ENCODE measurements around the gene EDC3. TPM values are rescaled to one million over a fixed set of nuclear protein-coding genes. Genes with fewer than 3 reads are reported as not detected.

EDC3 gene
- total and polyA plus RNA-seq, 9 donors = 11.0 to 32.5 (median 27.1) TPM

DNA sequence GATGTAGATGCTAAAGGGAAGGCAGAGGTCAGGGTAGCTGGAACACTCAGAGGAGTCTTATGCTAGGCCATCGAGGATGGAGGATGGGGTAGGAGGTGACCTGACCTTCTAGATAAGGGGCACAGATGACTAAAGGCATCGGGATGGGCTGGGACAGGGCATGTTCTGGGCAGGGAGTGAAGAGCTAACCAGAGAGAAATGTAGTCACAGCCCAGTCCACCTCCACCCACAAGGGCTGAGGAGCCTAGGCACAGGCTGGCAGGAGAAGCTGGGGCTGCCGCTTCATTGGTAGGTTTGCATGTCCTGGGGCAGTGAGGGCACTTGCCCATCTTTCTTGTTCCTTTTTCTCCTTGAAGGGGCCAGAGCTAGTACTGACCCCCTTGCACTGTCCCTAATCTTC, 67.6 kb downstream of the EDC3 start:
- no peaks in the 10 kb centered on the region for H3K9me3 ChIP-seq (replicated peaks; ENCODE audit: control insufficient read depth, low read depth, low read length)
- no peaks in the 10 kb centered on the region for H3K4me1 ChIP-seq (ENCODE audit: control insufficient read depth, insufficient read depth, low read length)
- 90% methylated on average over 2 of the region's 3 CpGs for WGBS (ENCODE audit: insufficient coverage)
- H3K27ac ChIP-seq (ENCODE audit: low read length) = no peak overlapping the region
- peaks cover 97% of the 10 kb centered on the region for H3K36me3 ChIP-seq (ENCODE audit: control insufficient read depth, insufficient read depth, low read length)
- H3K27me3 ChIP-seq (ENCODE audit: control insufficient read depth, insufficient read depth, low read length) = no peaks in the 10 kb centered on the region
- no peak for DNase-seq
- no peak overlapping the region for H3K4me3 ChIP-seq (ENCODE audit: low read length)

DNA sequence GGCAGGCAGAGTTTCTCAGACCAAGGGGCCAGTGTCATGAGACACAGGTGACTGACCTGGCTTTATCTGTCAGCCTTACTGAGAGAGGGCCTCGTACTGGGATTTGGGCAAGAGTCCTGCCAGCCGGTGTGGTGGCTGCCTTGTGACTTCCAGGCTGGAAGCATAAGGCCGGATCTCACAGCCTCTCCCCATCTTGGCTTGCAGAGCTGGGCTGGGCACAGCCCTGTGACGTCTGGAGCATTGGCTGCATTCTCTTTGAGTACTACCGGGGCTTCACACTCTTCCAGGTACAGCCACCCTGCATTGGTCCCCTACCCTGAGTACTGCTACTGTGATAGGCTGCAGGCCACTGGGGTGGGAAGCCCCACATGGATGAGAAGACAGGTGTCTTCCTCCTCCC, 68.1 kb downstream of the EDC3 start:
- DNase-seq = no peak
- 84% methylated on average over 5 of the region's 5 CpGs for WGBS (ENCODE audit: insufficient coverage)
- Histone ChIP-seq H3K36me3 (ENCODE audit: control insufficient read depth, insufficient read depth, low read length) (peaks cover 97% of the 10 kb centered on the region), H3K4me1 (ENCODE audit: control insufficient read depth, insufficient read depth, low read length) (no peaks in the 10 kb centered on the region), H3K9me3 (replicated peaks; ENCODE audit: control insufficient read depth, low read depth, low read length) (no peaks in the 10 kb centered on the region), H3K4me3 (ENCODE audit: low read length) (no peak overlapping the region), H3K27me3 (ENCODE audit: control insufficient read depth, insufficient read depth, low read length) (no peaks in the 10 kb centered on the region), H3K27ac (ENCODE audit: low read length) (no peak overlapping the region)

DNA sequence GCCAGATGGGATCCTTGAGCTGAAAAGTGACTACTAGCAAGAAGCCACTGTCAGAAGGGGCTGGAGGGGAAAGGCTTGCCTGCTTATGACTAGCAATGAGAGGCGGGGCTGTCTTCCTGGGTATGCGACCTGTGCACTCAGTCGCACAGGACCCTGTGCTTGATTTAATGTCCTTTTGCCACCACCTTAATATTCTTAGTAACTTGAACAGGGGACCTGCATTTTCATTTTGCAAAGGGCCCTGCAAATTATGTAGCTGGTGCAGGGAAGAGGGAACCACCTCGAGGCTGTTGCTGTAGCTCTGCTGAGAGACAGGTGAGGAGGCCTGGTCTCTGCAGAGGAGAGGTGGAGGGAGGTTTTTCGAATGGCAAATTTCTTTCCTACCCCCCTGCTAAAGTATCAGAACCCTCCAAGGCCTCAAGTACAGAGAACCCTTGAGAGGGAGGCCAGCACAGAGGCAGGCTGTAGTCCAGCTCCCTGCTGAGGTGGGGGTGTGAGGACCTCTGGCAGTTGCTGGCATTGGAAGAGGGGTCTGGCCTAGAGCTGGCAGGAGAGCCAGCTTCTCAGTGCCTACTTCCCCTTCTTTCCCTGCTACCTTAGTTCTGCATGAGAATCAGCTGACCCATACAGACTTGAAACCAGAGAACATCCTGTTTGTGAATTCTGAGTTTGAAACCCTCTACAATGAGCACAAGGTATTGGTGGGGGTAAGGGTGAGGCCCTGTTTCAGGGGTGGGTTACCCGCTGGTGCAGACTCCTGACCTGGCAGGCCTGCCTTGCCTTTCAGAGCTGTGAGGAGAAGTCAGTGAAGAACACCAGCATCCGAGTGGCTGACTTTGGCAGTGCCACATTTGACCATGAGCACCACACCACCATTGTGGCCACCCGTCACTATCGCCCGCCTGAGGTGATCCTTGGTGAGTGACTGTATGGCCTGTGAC, 68.8 kb downstream of the EDC3 start:
- no CpG with 5 or more reads among the region's 10 CpGs for WGBS (ENCODE audit: insufficient coverage)
- peaks cover 97% of the 10 kb centered on the region for H3K36me3 ChIP-seq (ENCODE audit: control insufficient read depth, insufficient read depth, low read length)
- no peaks in the 10 kb centered on the region for H3K4me1 ChIP-seq (ENCODE audit: control insufficient read depth, insufficient read depth, low read length)
- H3K27ac ChIP-seq (ENCODE audit: low read length) = no peak overlapping the region
- no peaks in the 10 kb centered on the region for H3K9me3 ChIP-seq (replicated peaks; ENCODE audit: control insufficient read depth, low read depth, low read length)
- H3K27me3 ChIP-seq (ENCODE audit: control insufficient read depth, insufficient read depth, low read length) = no peaks in the 10 kb centered on the region
- no peak for DNase-seq
- no peak overlapping the region for H3K4me3 ChIP-seq (ENCODE audit: low read length)

- Histone ChIP-seq H3K27ac (ENCODE audit: low read length) (no peak overlapping the region), H3K4me1 (ENCODE audit: control insufficient read depth, insufficient read depth, low read length) (no peaks in the 10 kb centered on the region), H3K36me3 (ENCODE audit: control insufficient read depth, insufficient read depth, low read length) (peaks cover 99% of the 10 kb centered on the region), H3K9me3 (replicated peaks; ENCODE audit: control insufficient read depth, low read depth, low read length) (no peaks in the 10 kb centered on the region), H3K4me3 (ENCODE audit: low read length) (no peak overlapping the region), H3K27me3 (ENCODE audit: control insufficient read depth, insufficient read depth, low read length) (no peaks in the 10 kb centered on the region)
- WGBS (ENCODE audit: insufficient coverage) = 89% methylated on average over 5 of the region's 7 CpGs
- DNase-seq = no peak
These were observed 69.5 kb downstream of the EDC3 start for GRCh38 chr15:74626336-74626735.

GRCh38 chr15:74625693-74626092, 70.1 kb downstream of the EDC3 start:
- WGBS (ENCODE audit: insufficient coverage) = 58% methylated on average over 2 of the region's 6 CpGs
- peaks cover 99% of the 10 kb centered on the region for H3K36me3 ChIP-seq (ENCODE audit: control insufficient read depth, insufficient read depth, low read length)
- H3K9me3 ChIP-seq (replicated peaks; ENCODE audit: control insufficient read depth, low read depth, low read length) = no peaks in the 10 kb centered on the region
- no peaks in the 10 kb centered on the region for H3K4me1 ChIP-seq (ENCODE audit: control insufficient read depth, insufficient read depth, low read length)
- H3K27ac ChIP-seq (ENCODE audit: low read length) = no peak overlapping the region
- H3K4me3 ChIP-seq (ENCODE audit: low read length) = no peak overlapping the region
- H3K27me3 ChIP-seq (ENCODE audit: control insufficient read depth, insufficient read depth, low read length) = no peaks in the 10 kb centered on the region
- no peak for DNase-seq

- no peak for DNase-seq
- H3K4me3 ChIP-seq (ENCODE audit: low read length) = no peak overlapping the region
- 82% methylated on average over 3 of the region's 7 CpGs for WGBS (ENCODE audit: insufficient coverage)
- H3K4me1 ChIP-seq (ENCODE audit: control insufficient read depth, insufficient read depth, low read length) = no peaks in the 10 kb centered on the region
- H3K27ac ChIP-seq (ENCODE audit: low read length) = no peak overlapping the region
- no peaks in the 10 kb centered on the region for H3K27me3 ChIP-seq (ENCODE audit: control insufficient read depth, insufficient read depth, low read length)
- H3K36me3 ChIP-seq (ENCODE audit: control insufficient read depth, insufficient read depth, low read length) = peaks cover 100% of the 10 kb centered on the region
- no peaks in the 10 kb centered on the region for H3K9me3 ChIP-seq (replicated peaks; ENCODE audit: control insufficient read depth, low read depth, low read length)
These were observed 71.7 kb downstream of the EDC3 start for GRCh38 chr15:74624020-74624602.

DNA sequence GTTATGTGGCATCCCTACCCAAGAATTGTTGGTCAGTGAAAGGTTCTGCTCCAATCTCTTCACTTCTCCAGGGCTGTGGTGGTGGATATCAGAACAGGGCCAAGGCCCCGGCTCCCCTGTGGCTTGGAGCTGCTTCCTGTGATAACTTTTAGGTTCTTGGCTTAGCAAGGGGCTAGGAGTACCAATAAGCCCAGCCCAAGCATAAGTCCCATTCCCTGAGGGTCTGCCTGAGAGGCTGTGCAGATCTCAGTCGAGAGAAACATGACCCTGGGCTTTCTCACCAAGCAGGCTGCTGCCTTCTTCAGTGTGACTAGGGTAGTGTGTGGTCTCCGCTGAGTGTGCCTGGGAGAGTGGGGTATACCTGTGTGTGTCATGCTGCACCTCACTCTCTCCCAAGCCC, 73.1 kb downstream of the EDC3 start:
- no peak overlapping the region for H3K27ac ChIP-seq (ENCODE audit: low read length)
- H3K36me3 ChIP-seq (ENCODE audit: control insufficient read depth, insufficient read depth, low read length) = peaks cover 94% of the 10 kb centered on the region
- H3K27me3 ChIP-seq (ENCODE audit: control insufficient read depth, insufficient read depth, low read length) = no peaks in the 10 kb centered on the region
- H3K9me3 ChIP-seq (replicated peaks; ENCODE audit: control insufficient read depth, low read depth, low read length) = no peaks in the 10 kb centered on the region
- DNase-seq = no peak
- no peak overlapping the region for H3K4me3 ChIP-seq (ENCODE audit: low read length)
- WGBS (ENCODE audit: insufficient coverage) = no CpG with 5 or more reads among the region's 3 CpGs
- H3K4me1 ChIP-seq (ENCODE audit: control insufficient read depth, insufficient read depth, low read length) = peaks cover 7% of the 10 kb centered on the region

DNA sequence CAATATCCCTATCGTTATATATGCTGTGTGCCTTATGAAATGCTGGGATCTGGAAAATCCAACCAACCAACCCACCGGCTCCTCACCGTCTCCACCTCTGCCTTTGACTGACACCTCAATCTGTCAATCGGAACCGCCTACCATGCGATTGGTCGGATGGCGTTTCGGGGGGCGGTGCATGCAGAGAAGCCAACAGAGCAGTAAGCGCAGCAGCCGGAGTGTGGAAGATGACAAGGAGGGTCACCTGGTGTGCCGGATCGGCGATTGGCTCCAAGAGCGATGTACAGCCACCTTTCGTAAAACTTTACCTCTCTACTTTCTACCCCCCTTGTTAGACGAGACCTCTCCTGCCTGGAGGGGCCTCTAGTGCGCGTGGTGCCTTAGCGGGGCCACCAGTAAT, 73.9 kb downstream of the EDC3 start:
- Histone ChIP-seq H3K9me3 (replicated peaks; ENCODE audit: control insufficient read depth, low read depth, low read length) (no peaks in the 10 kb centered on the region), H3K4me1 (ENCODE audit: control insufficient read depth, insufficient read depth, low read length) (peaks cover 15% of the 10 kb centered on the region), H3K27ac (ENCODE audit: low read length) (no peak overlapping the region), H3K36me3 (ENCODE audit: control insufficient read depth, insufficient read depth, low read length) (peaks cover 92% of the 10 kb centered on the region), H3K4me3 (ENCODE audit: low read length) (no peak overlapping the region), H3K27me3 (ENCODE audit: control insufficient read depth, insufficient read depth, low read length) (no peaks in the 10 kb centered on the region)
- no peak for DNase-seq
- WGBS (ENCODE audit: insufficient coverage) = 82% methylated on average over 11 of the region's 21 CpGs

- DNase-seq = no peak
- Histone ChIP-seq H3K9me3 (replicated peaks; ENCODE audit: control insufficient read depth, low read depth, low read length) (no peaks in the 10 kb centered on the region), H3K27ac (ENCODE audit: low read length) (no peak overlapping the region), H3K4me1 (ENCODE audit: control insufficient read depth, insufficient read depth, low read length) (peaks cover 19% of the 10 kb centered on the region), H3K36me3 (ENCODE audit: control insufficient read depth, insufficient read depth, low read length) (peaks cover 89% of the 10 kb centered on the region), H3K4me3 (ENCODE audit: low read length) (no peak overlapping the region), H3K27me3 (ENCODE audit: control insufficient read depth, insufficient read depth, low read length) (no peaks in the 10 kb centered on the region)
- 58% methylated on average over 7 of the region's 16 CpGs for WGBS (ENCODE audit: insufficient coverage)
These were observed 74.3 kb downstream of the EDC3 start for GRCh38 chr15:74621546-74621920.

DNA sequence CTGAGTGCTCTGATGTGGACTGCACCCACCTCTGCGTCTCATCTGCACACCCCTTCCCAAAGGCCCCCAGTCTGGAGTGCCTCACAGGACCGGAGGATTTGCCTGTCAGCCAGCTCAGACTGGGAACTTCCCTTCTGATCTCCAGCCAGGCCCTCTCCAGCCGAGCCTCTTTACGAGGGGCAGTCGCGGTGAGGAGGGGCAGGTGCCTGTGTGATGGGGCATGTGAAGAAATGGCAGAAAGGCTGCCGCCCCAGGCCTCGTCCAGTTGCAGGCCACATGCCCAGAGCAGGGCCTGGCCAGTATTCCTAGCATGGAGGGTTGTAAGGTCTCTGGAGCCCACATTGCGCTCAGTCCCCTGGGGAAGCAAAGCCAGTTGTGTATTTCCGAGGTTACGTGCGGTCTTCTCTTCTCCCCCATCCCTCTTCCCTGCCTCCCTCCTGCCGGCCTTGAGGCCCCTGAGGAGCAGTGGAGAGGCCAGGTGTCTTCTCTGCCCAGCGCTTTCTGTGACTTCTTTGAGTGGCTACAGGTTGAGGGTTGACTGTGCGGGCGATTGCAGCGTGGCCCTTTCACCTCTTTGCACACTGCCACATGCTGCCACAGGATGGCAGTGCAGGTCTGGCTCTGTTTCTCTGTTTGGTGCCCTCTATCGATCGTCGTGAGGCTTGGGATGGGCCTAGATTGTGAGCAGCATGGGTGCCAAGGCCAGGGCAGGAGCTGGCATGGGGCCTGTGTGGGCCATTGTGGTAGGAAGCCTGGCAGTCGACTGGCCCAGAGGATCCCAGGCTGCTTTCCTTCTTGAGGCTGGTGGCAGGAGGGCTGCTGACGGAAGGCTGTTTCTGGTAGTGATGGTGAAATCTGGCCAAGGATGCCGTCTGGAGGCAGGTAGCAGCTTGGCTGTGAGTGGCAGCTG, 74.9 kb downstream of the EDC3 start:
- no peaks in the 10 kb centered on the region for H3K9me3 ChIP-seq (replicated peaks; ENCODE audit: control insufficient read depth, low read depth, low read length)
- no peak overlapping the region for H3K27ac ChIP-seq (ENCODE audit: low read length)
- no peaks in the 10 kb centered on the region for H3K27me3 ChIP-seq (ENCODE audit: control insufficient read depth, insufficient read depth, low read length)
- H3K36me3 ChIP-seq (ENCODE audit: control insufficient read depth, insufficient read depth, low read length) = peaks cover 83% of the 10 kb centered on the region
- WGBS (ENCODE audit: insufficient coverage) = 48% methylated on average over 16 of the region's 23 CpGs
- peak; percentile 54 for DNase-seq
- H3K4me3 ChIP-seq (ENCODE audit: low read length) = no peak overlapping the region
- H3K4me1 ChIP-seq (ENCODE audit: control insufficient read depth, insufficient read depth, low read length) = peaks cover 22% of the 10 kb centered on the region

All from muscle of leg (tissue), 11 donors.